K562 (cell line): ENCODE data around the gene HAUS3. TPM values are rescaled to one million over a fixed set of nuclear protein-coding genes. Genes with fewer than 3 reads are reported as not detected.
"Not testable (repeated sequence)": the region's sequence is repeated elsewhere in the genome, so short reads cannot be mapped to it uniquely, and the experiment has no call there.

ENCODE experiments used
- ATAC-seq: fragments of 200-7000 bp; cut with Tn5 transposase; 3 replicates; pipeline ENCODE4 v1.9.1; 2020; ENCODE audit warnings: moderate library complexity
- BruUV-seq: library from RNA; stranded (reverse); fragments of 400-500 nt; replicated peaks from 2 replicates; lab custom pipeline; 2021; lab: Mats Ljungman, UMichigan
- CTCF ChIA-PET: fragments of 300-600 bp; formaldehyde crosslinking; extraction: SDS; loops from one replicate; lab custom pipeline; 2021; ENCODE audit warnings: low intra/inter-chr PET ratio; lab: Yijun Ruan, JAX
- POLR2A ChIA-PET: fragments of 300-600, 350-650 bp; sonication (Branson Sonifier 250); formaldehyde crosslinking; extraction: SDS; loops from one replicate; lab custom pipeline; 2021; ENCODE audit warnings: antibody characterized with exemption, inconsistent platforms; lab: Yijun Ruan, JAX
- DNase-seq, 4 experiments: peaks; one replicate each; pipeline versions ENCODE4 v3.0.0 to v3.0.0-alpha.2; 2011 to 2018; ENCODE audit warnings: low spot score in 3 of 4, mixed read lengths in 3 of 4; ENCODE audit errors: extremely low read depth in 1 of 4
- FAIRE-seq: peaks from 2 replicates; lab custom pipeline; 2011; peaks lifted over from hg19 to GRCh38; lab: Jason Lieb, UNC
- H2AFZ ChIP-seq: 2 replicates; pipeline ENCODE4 v1.6.0; 2011; ENCODE audit warnings: low read depth, low read length, control low read depth, inconsistent platforms
- H3K27ac ChIP-seq: fragments of 200-600 bp; 3 replicates; pipeline ENCODE4 v1.8.0; 2011; ENCODE audit warnings: low read depth, mild to moderate bottlenecking, control low read depth, inconsistent platforms, low read length, moderate library complexity, mixed read lengths; ENCODE audit errors: extremely low read depth
- H3K27me3 ChIP-seq, 2 experiments: fragments of 300-600 bp in 1 of 2; 2 replicates in 1 of 2; 3 replicates in 1 of 2; pipeline versions ENCODE4 v1.6.0 to v1.8.0; 2011; ENCODE audit warnings: inconsistent platforms in 2 of 2, low read length in 2 of 2, mild to moderate bottlenecking in 1 of 2, mixed read lengths in 1 of 2, moderate library complexity in 1 of 2; ENCODE audit not compliant: control insufficient read depth in 2 of 2, insufficient read depth in 2 of 2
- H3K36me3 ChIP-seq: fragments of 300-600 bp; 3 replicates; pipeline ENCODE4 v1.8.0; 2011; ENCODE audit warnings: mild to moderate bottlenecking, low read length, inconsistent platforms; ENCODE audit not compliant: control insufficient read depth, insufficient read depth
- H3K4me1 ChIP-seq, 2 experiments: fragments of 200-600 bp in 1 of 2; replicated peaks in 1 of 2; 2 replicates in 1 of 2; 3 replicates in 1 of 2; pipeline versions ENCODE4 v1.5.1 to v1.8.0; 2011; ENCODE audit warnings: inconsistent platforms in 2 of 2, low read length in 2 of 2, mild to moderate bottlenecking in 1 of 2, mixed read lengths in 1 of 2, moderate library complexity in 1 of 2; ENCODE audit not compliant: control insufficient read depth in 2 of 2, insufficient read depth in 2 of 2
- H3K4me2 ChIP-seq: 2 replicates; pipeline ENCODE4 v1.6.1; 2011; ENCODE audit warnings: low read length, control low read depth, inconsistent platforms, mixed read lengths; ENCODE audit not compliant: insufficient read depth
- H3K4me3 ChIP-seq: fragments of 200-600 bp; sonication (generic), shearing (Covaris generic); 2 replicates; pipeline ENCODE4 v1.5.1; 2016; ENCODE audit warnings: control low read depth, inconsistent platforms
- H3K79me2 ChIP-seq: fragments of 200-600 bp; 3 replicates; pipeline ENCODE4 v1.8.0; 2011; ENCODE audit warnings: low read length, inconsistent platforms; ENCODE audit not compliant: control insufficient read depth, insufficient read depth
- H3K9ac ChIP-seq, 2 experiments: 2 replicates each; pipeline versions ENCODE4 v1.6.0 to v1.6.1; 2011; ENCODE audit warnings: low read depth in 2 of 2, low read length in 2 of 2, control low read depth in 1 of 2, inconsistent platforms in 1 of 2, mild to moderate bottlenecking in 1 of 2, mixed read lengths in 1 of 2; ENCODE audit not compliant: insufficient read depth in 1 of 2
- H3K9me1 ChIP-seq: one replicate; pipeline ENCODE4 v1.6.0; 2011; ENCODE audit warnings: inconsistent platforms, mild to moderate bottlenecking, low read length, moderate library complexity; ENCODE audit not compliant: control insufficient read depth, insufficient read depth
- H3K9me3 ChIP-seq: replicated peaks from 2 replicates; pipeline ENCODE4 v1.5.1; 2011; ENCODE audit warnings: low read depth, low read length, inconsistent platforms; ENCODE audit not compliant: control insufficient read depth, insufficient read depth
- H4K20me1 ChIP-seq: replicated peaks from 2 replicates; pipeline ENCODE4 v1.6.1; 2011; ENCODE audit warnings: low read length, inconsistent platforms, mixed read lengths; ENCODE audit not compliant: control insufficient read depth, insufficient read depth
- KDM1A ChIP-seq, 2 experiments: fragments of 450-650 bp; IDR thresholded peaks; 2 replicates each; pipeline ENCODE4 v1.6.1; 2016; ENCODE audit warnings: mild to moderate bottlenecking in 2 of 2
- POLR3G ChIP-seq: IDR thresholded peaks from 2 replicates; pipeline ENCODE4 v1.6.1; 2011; ENCODE audit not compliant: insufficient read length, insufficient replicate concordance; ENCODE audit errors: extremely low read depth
- WGBS: fragments of 100-300 bp; shearing (Covaris generic); methylation state at CpG from one replicate; pipeline ENCODE4 v1.1.6; 2016; ENCODE audit warnings: low coverage, mixed read lengths; ENCODE audit not compliant: insufficient coverage; ENCODE audit errors: missing lambda C conversion rate; 5-methylcytosine and 5-hydroxymethylcytosine counted together
- in situ Hi-C: fragments of 300-500 bp; cut with MboI; formaldehyde crosslinking; loops from 4 replicates; pipeline ENCODE4 v1.15.0; 2018; ENCODE audit warnings: inconsistent platforms, mixed read lengths
- intact Hi-C: fragments of 100-400 bp; cut with micrococcal nuclease; formaldehyde crosslinking; loops from 2 replicates; pipeline ENCODE4 v1.14.2; 2022
- polyA plus RNA-seq, 8 experiments: library from polyadenylated mRNA; depleted of rRNA in 4 of 8; stranded (reverse) in 5 of 8; unstranded in 3 of 8; fragments of >200 nt; fragmentation: Nextera tagmentation in 2 of 8; fragmentation: Illumina TruSeq in 1 of 8; extraction: Ambion mirVana in 2 of 8; extraction: Trizol in 1 of 8; gene quantifications; 2 replicates each; pipeline versions ENCODE4 v1.2.1 to v1.2.3, GENCODE V29; 2011 to 2014; ENCODE audit warnings: inconsistent platforms in 1 of 8, missing spikeins in 1 of 8
- total RNA-seq, 7 experiments: library from RNA; depleted of rRNA in 6 of 7; stranded (reverse); fragments of >200 nt in 6 of 7; fragmentation: Illumina TruSeq in 2 of 7; extraction: Trizol in 2 of 7; gene quantifications; 2 replicates each; pipeline versions ENCODE4 v1.2.1 to v1.2.3, GENCODE V29; 2011 to 2021; ENCODE audit warnings: low replicate concordance in 1 of 7
- TF ChIP-seq, protein P1 (sequence below): sonication (generic); formaldehyde crosslinking; IDR thresholded peaks from 2 replicates; pipeline ENCODE4 v1.8.1; 2023; ENCODE audit warnings: mild to moderate bottlenecking, missing genetic modification reagents, moderate library complexity
- TF ChIP-seq, protein P2 (sequence below): sonication (generic); formaldehyde crosslinking; IDR thresholded peaks from 2 replicates; pipeline ENCODE4 v1.8.1; 2023; ENCODE audit warnings: mild to moderate bottlenecking, missing genetic modification reagents

HAUS3 gene
- total and polyA plus RNA-seq, 9 of the 15 experiments (the other 6 are each of a cell fraction or from before 2014, with no cell fraction given): 8.9 to 25.7 (median 21.5) TPM

DNA sequence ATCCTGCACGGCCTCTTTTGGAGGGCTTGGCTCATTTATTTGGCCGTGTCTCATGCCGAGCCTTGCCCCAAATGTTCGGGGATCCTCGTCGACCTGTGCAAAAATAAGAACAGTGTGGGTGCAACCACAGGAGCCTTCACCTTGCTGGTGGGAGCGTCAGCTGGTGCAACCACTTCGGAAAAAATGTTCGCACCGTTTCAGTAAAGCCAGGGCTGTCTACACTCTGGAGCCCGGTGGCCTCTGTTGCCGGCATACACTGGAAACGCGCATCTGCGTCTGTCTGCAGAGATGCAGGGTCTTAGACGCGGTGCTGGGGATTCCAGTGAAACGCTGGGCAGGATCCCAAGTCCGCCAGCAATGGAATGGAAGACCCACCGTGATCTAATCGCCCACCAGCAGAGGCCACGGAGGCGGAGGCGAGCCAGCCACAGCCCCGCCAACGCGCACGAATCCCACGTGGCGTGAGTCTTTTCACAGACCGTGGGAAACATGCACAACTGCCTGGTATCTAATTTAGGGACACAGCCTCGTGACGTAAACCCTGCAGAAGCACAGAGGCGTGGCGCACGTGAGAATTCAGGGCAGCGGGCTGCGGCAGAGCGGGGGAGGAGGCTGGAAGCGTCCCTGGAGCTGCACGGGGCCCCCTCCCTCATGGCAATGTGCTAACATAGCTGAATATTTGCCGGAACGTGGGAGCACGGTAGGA, 33.8 kb upstream of the HAUS3 start:
- no peak for ATAC-seq
- BruUV-seq: no TSS peak
- FAIRE-seq: peak; percentile 44

DNA sequence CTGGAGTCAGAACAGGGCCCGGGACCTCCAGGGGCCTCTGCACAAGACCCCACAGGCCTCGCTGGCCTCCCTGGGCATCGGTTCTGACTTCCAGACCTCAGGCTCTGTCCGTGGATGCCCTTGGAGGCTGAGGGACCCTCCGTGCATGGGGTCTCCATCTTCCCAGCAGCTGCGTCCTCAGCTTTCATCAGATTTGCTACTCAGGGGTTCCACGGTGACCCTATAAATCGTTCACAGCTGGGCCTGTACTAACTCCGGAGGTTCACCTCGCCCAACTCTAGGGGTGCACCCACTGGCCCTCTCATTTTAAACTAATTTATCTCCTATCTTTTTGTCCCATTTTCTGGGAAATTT, 33.1 kb upstream of the HAUS3 start:
- H3K27me3 ChIP-seq, H3K9me1 ChIP-seq, FAIRE-seq, H3K4me2 ChIP-seq, ATAC-seq, intact Hi-C loops, CTCF ChIA-PET, H3K27ac ChIP-seq, H3K9me3 ChIP-seq, BruUV-seq, DNase-seq, H3K79me2 ChIP-seq, H3K9ac ChIP-seq, H2AFZ ChIP-seq, in situ Hi-C loops, H3K4me3 ChIP-seq, H4K20me1 ChIP-seq: not testable (repeated sequence)
- Histone ChIP-seq H3K36me3 (peaks cover 12% of the 10 kb centered on the region; the same call in 1 of the 3 replicates), H3K4me1 (peaks cover 5 to 57% of the 10 kb centered on the region in 2 experiments; a peak in 4 of 5 replicates)
- POLR2A ChIA-PET: interaction anchor here (0.6 kb wide), 1 partner anchor 1076 kb away, joined by 3 read pairs; no protein-coding TSS in a partner anchor
- 66% methylated on average over 7 of the region's 10 CpGs for WGBS

More for the DNA sequence above, 33.8 kb upstream of the HAUS3 start:
- WGBS: 79% methylated on average over 36 of the region's 44 CpGs
- Histone ChIP-seq H3K9me3 (no peaks in the 10 kb centered on the region), H3K79me2 (no peaks in the 10 kb centered on the region), H3K4me2 (no peak overlapping the region), H3K27ac (no peak overlapping the region)
- TF ChIP-seq, protein P1, sequence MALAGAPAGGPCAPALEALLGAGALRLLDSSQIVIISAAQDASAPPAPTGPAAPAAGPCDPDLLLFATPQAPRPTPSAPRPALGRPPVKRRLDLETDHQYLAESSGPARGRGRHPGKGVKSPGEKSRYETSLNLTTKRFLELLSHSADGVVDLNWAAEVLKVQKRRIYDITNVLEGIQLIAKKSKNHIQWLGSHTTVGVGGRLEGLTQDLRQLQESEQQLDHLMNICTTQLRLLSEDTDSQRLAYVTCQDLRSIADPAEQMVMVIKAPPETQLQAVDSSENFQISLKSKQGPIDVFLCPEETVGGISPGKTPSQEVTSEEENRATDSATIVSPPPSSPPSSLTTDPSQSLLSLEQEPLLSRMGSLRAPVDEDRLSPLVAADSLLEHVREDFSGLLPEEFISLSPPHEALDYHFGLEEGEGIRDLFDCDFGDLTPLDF: no peak
- TF ChIP-seq KDM1A (IDR thresholded peaks at IDR 0.05) (no peak), POLR3G (no peak)
- TF ChIP-seq, protein P2, sequence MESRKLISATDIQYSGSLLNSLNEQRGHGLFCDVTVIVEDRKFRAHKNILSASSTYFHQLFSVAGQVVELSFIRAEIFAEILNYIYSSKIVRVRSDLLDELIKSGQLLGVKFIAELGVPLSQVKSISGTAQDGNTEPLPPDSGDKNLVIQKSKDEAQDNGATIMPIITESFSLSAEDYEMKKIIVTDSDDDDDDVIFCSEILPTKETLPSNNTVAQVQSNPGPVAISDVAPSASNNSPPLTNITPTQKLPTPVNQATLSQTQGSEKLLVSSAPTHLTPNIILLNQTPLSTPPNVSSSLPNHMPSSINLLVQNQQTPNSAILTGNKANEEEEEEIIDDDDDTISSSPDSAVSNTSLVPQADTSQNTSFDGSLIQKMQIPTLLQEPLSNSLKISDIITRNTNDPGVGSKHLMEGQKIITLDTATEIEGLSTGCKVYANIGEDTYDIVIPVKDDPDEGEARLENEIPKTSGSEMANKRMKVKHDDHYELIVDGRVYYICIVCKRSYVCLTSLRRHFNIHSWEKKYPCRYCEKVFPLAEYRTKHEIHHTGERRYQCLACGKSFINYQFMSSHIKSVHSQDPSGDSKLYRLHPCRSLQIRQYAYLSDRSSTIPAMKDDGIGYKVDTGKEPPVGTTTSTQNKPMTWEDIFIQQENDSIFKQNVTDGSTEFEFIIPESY (CRISPR knock-in tag): peak; percentile 25; the same call in 1 of the 2 replicates
- TF ChIP-seq, all 486 proteins: peak for 1
- CTCF ChIA-PET: no interaction called here
- Histone ChIP-seq H3K9ac (peak overlapping the region in 1 of 2 experiments; percentile 7; a peak in 1 of 4 replicates), H3K27me3 (no peaks in the 10 kb centered on the region), H3K4me3 (no peak overlapping the region), H3K36me3 (peaks cover 12% of the 10 kb centered on the region; the same call in 1 of the 3 replicates), H2AFZ (no peak overlapping the region), H3K4me1 (peaks cover 5 to 50% of the 10 kb centered on the region in 2 experiments; a peak in 4 of 5 replicates), H3K9me1 (no peaks in the 10 kb centered on the region), H4K20me1 (no peaks in the 10 kb centered on the region)
- no peak for DNase-seq
- intact Hi-C loops (no loop called here), in situ Hi-C loops (no loop called here)
- POLR2A ChIA-PET: no interaction called here
